ENCODE results near the gene ERBIN. TPM values are rescaled to one million over a fixed set of nuclear protein-coding genes. Genes with fewer than 3 reads are reported as not detected.

The ERBIN gene
- polyA plus RNA-seq, 1 of the 3 experiments (the other 2 are of a cell fraction) = 10.3 TPM

DNA sequence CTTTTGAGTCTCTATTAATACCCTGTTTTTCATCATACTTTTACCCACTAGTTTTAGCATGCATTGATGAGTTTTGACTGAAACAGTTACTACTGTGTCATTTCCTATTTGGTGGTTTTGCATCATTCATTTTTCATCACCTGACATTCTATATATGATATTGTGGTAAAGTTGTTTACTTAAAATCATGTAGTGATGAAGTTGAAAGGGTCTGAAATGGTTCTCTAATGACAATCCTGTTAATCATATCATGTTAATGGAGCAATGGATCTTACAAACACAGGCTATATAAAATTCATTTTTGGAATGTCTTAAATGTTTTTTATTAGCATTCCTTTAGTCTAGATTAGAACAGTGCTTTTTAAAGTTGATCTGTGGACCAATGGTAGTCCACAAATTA is 84.1 kb downstream of the ERBIN start:
- peaks cover 56% of the 10 kb centered on the region for H3K79me2 ChIP-seq (ENCODE audit: insufficient read depth)
- H3K4me2 ChIP-seq = no peak overlapping the region
- TF ChIP-seq RXRA (IDR thresholded peaks at IDR 0.05; ENCODE audit: borderline replicate concordance, low read depth) (no peak), NFIC (IDR thresholded peaks at IDR 0.05; ENCODE audit: borderline replicate concordance) (no peak), FOXM1 (IDR thresholded peaks at IDR 0.05; ENCODE audit: low read depth) (no peak), EP300 (IDR thresholded peaks at IDR 0.05; ENCODE audit: borderline replicate concordance in 1 of 2, low read depth in 1 of 2, low read length in 1 of 2) (no peak), EZH2phosphoT487 (IDR thresholded peaks at IDR 0.05; ENCODE audit: borderline replicate concordance, low read depth) (no peak), SIN3A (IDR thresholded peaks at IDR 0.05; ENCODE audit: borderline replicate concordance, low read depth, low read length) (no peak), FOXJ3 (CRISPR knock-in tag; IDR thresholded peaks at IDR 0.05) (no peak)
- TF ChIP-seq, protein P1, sequence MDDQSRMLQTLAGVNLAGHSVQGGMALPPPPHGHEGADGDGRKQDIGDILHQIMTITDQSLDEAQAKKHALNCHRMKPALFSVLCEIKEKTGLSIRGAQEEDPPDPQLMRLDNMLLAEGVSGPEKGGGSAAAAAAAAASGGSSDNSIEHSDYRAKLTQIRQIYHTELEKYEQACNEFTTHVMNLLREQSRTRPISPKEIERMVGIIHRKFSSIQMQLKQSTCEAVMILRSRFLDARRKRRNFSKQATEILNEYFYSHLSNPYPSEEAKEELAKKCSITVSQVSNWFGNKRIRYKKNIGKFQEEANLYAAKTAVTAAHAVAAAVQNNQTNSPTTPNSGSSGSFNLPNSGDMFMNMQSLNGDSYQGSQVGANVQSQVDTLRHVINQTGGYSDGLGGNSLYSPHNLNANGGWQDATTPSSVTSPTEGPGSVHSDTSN (IDR thresholded peaks at IDR 0.05) = no peak
- peaks cover 27% of the 10 kb centered on the region for H3F3A ChIP-seq (replicated peaks; ENCODE audit: insufficient read depth)
- no peak overlapping the region for H3K4me3 ChIP-seq (ENCODE audit: low read depth in 2 of 2, low read length in 1 of 2)
- ChIA-PET CTCF (no interaction called here), POLR2A (no interaction called here)
- no peak overlapping the region for H2AFZ ChIP-seq (ENCODE audit: low read depth)
- peaks cover 10% of the 10 kb centered on the region; the same call in 1 of the 2 replicates for H4K20me1 ChIP-seq (ENCODE audit: insufficient read depth)
- no peaks in the 10 kb centered on the region for H3K9me3 ChIP-seq
- peak overlapping the region in 1 of 2 experiments; percentile 50; a peak in 1 of 4 replicates for H3K27ac ChIP-seq (ENCODE audit: low read depth in 2 of 2, low read length in 1 of 2)
- no peak for DNase-seq
- peaks cover 25 to 33% of the 10 kb centered on the region in 2 experiments for H3K36me3 ChIP-seq (replicated peaks in 1 of 2; ENCODE audit: control insufficient read depth in 1 of 2, insufficient read depth in 2 of 2, low read length in 1 of 2)
- H3K27me3 ChIP-seq (ENCODE audit: insufficient read depth) = no peaks in the 10 kb centered on the region
- no peak overlapping the region for H3K9ac ChIP-seq
- no peaks in the 10 kb centered on the region; a peak in 2 of 4 replicates for H3K4me1 ChIP-seq (ENCODE audit: control insufficient read depth in 1 of 2, insufficient read depth in 2 of 2, low read depth in 1 of 2, low read length in 1 of 2)
- no peaks in the 10 kb centered on the region for H3K9me2 ChIP-seq

DNA sequence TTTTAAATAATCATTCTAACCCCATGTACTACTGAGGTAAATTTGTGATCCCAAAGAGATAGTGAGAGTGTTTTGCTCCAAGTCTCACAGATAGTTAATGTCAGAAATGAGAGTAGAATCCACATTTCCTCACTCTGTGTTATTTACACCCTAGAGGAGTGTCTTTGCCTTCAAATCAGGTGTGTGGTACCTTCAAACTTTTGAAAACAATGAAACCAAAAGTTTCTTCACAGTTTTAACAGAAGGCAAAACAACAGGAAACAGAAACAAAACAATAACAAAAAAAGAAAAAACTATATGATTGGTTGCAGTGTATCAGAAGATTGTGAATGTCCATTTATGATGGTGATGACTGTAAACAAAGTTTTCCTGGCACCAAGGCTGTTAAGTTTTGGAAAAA is 85.9 kb downstream of the ERBIN start:
- ChIA-PET POLR2A (no interaction called here), CTCF (no interaction called here)
- Histone ChIP-seq H3K27me3 (ENCODE audit: insufficient read depth) (no peaks in the 10 kb centered on the region), H3F3A (replicated peaks; ENCODE audit: insufficient read depth) (peaks cover 27% of the 10 kb centered on the region), H3K4me3 (ENCODE audit: low read depth in 2 of 2, low read length in 1 of 2) (no peak overlapping the region), H3K79me2 (ENCODE audit: insufficient read depth) (peaks cover 61% of the 10 kb centered on the region), H2AFZ (ENCODE audit: low read depth) (no peak overlapping the region), H3K9me2 (no peaks in the 10 kb centered on the region), H3K36me3 (replicated peaks in 1 of 2; ENCODE audit: control insufficient read depth in 1 of 2, insufficient read depth in 2 of 2, low read length in 1 of 2) (peaks cover 25 to 48% of the 10 kb centered on the region in 2 experiments), H3K27ac (ENCODE audit: low read depth in 2 of 2, low read length in 1 of 2) (no peak overlapping the region), H3K9ac (no peak overlapping the region), H3K9me3 (no peaks in the 10 kb centered on the region), H4K20me1 (ENCODE audit: insufficient read depth) (peaks cover 10% of the 10 kb centered on the region; the same call in 1 of the 2 replicates), H3K4me2 (no peak overlapping the region), H3K4me1 (ENCODE audit: control insufficient read depth in 1 of 2, insufficient read depth in 2 of 2, low read depth in 1 of 2, low read length in 1 of 2) (no peaks in the 10 kb centered on the region; a peak in 2 of 4 replicates)
- TF ChIP-seq NFIC (IDR thresholded peaks at IDR 0.05; ENCODE audit: borderline replicate concordance) (no peak), FOXM1 (IDR thresholded peaks at IDR 0.05; ENCODE audit: low read depth) (no peak), GABPA (IDR thresholded peaks at IDR 0.05; ENCODE audit: low read depth) (no peak), SIN3A (IDR thresholded peaks at IDR 0.05; ENCODE audit: borderline replicate concordance, low read depth, low read length) (no peak), TCF12 (IDR thresholded peaks at IDR 0.05) (no peak), TAF1 (IDR thresholded peaks at IDR 0.05; ENCODE audit: borderline replicate concordance, low read depth, low read length) (no peak), TEAD4 (IDR thresholded peaks at IDR 0.05; ENCODE audit: borderline replicate concordance, insufficient read depth) (no peak), EP300 (IDR thresholded peaks at IDR 0.05; ENCODE audit: borderline replicate concordance in 1 of 2, low read depth in 1 of 2, low read length in 1 of 2) (no peak), MEF2A (IDR thresholded peaks at IDR 0.05; ENCODE audit: borderline replicate concordance, low read depth) (no peak), POLR2AphosphoS5 (IDR thresholded peaks at IDR 0.05; ENCODE audit: low read depth, low read length) (no peak), ELF1 (IDR thresholded peaks at IDR 0.05) (no peak), RAD21 (IDR thresholded peaks at IDR 0.05; ENCODE audit: low read length) (no peak)
- TF ChIP-seq, protein P2, sequence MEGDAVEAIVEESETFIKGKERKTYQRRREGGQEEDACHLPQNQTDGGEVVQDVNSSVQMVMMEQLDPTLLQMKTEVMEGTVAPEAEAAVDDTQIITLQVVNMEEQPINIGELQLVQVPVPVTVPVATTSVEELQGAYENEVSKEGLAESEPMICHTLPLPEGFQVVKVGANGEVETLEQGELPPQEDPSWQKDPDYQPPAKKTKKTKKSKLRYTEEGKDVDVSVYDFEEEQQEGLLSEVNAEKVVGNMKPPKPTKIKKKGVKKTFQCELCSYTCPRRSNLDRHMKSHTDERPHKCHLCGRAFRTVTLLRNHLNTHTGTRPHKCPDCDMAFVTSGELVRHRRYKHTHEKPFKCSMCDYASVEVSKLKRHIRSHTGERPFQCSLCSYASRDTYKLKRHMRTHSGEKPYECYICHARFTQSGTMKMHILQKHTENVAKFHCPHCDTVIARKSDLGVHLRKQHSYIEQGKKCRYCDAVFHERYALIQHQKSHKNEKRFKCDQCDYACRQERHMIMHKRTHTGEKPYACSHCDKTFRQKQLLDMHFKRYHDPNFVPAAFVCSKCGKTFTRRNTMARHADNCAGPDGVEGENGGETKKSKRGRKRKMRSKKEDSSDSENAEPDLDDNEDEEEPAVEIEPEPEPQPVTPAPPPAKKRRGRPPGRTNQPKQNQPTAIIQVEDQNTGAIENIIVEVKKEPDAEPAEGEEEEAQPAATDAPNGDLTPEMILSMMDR (IDR thresholded peaks at IDR 0.05) = no peak
- TF ChIP-seq, protein P3, sequence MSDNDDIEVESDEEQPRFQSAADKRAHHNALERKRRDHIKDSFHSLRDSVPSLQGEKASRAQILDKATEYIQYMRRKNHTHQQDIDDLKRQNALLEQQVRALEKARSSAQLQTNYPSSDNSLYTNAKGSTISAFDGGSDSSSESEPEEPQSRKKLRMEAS (IDR thresholded peaks at IDR 0.05; ENCODE audit: low read depth) = no peak
- TF ChIP-seq, protein P4, sequence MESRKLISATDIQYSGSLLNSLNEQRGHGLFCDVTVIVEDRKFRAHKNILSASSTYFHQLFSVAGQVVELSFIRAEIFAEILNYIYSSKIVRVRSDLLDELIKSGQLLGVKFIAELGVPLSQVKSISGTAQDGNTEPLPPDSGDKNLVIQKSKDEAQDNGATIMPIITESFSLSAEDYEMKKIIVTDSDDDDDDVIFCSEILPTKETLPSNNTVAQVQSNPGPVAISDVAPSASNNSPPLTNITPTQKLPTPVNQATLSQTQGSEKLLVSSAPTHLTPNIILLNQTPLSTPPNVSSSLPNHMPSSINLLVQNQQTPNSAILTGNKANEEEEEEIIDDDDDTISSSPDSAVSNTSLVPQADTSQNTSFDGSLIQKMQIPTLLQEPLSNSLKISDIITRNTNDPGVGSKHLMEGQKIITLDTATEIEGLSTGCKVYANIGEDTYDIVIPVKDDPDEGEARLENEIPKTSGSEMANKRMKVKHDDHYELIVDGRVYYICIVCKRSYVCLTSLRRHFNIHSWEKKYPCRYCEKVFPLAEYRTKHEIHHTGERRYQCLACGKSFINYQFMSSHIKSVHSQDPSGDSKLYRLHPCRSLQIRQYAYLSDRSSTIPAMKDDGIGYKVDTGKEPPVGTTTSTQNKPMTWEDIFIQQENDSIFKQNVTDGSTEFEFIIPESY (IDR thresholded peaks at IDR 0.05; ENCODE audit: borderline replicate concordance, low read depth) = no peak
- TF ChIP-seq, protein P5, sequence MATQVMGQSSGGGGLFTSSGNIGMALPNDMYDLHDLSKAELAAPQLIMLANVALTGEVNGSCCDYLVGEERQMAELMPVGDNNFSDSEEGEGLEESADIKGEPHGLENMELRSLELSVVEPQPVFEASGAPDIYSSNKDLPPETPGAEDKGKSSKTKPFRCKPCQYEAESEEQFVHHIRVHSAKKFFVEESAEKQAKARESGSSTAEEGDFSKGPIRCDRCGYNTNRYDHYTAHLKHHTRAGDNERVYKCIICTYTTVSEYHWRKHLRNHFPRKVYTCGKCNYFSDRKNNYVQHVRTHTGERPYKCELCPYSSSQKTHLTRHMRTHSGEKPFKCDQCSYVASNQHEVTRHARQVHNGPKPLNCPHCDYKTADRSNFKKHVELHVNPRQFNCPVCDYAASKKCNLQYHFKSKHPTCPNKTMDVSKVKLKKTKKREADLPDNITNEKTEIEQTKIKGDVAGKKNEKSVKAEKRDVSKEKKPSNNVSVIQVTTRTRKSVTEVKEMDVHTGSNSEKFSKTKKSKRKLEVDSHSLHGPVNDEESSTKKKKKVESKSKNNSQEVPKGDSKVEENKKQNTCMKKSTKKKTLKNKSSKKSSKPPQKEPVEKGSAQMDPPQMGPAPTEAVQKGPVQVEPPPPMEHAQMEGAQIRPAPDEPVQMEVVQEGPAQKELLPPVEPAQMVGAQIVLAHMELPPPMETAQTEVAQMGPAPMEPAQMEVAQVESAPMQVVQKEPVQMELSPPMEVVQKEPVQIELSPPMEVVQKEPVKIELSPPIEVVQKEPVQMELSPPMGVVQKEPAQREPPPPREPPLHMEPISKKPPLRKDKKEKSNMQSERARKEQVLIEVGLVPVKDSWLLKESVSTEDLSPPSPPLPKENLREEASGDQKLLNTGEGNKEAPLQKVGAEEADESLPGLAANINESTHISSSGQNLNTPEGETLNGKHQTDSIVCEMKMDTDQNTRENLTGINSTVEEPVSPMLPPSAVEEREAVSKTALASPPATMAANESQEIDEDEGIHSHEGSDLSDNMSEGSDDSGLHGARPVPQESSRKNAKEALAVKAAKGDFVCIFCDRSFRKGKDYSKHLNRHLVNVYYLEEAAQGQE (IDR thresholded peaks at IDR 0.05; ENCODE audit: low read depth, low read length) = no peak
- no peak for DNase-seq

Data from SK-N-SH (cell line).